Spleen (tissue), 11 donors: ENCODE measurements around the gene RSAD1. TPM values are rescaled to one million over a fixed set of nuclear protein-coding genes. Genes with fewer than 3 reads are reported as not detected.
"Not testable (repeated sequence)": the region's sequence is repeated elsewhere in the genome, so short reads cannot be mapped to it uniquely, and the experiment has no call there.

Source experiments
- DNase-seq: peaks from one replicate; pipeline ENCODE4 v3.0.0-alpha.2; 2020
- H3K27ac ChIP-seq, 8 donors: fragments of 200-600 bp; sonication (generic) in 7 of 8; 1 replicate in 4 of 8; 2 replicates in 4 of 8; pipeline versions ENCODE4 v1.5.0 to v1.8.0; 2016 to 2021; ENCODE audit warnings: inconsistent platforms in 4 of 8, mild to moderate bottlenecking in 4 of 8, moderate library complexity in 1 of 8
- H3K27me3 ChIP-seq, 7 donors: fragments of 200-600 bp; sonication (generic) in 6 of 7; replicated peaks in 1 of 7; 1 replicate in 4 of 7; 2 replicates in 3 of 7; pipeline versions ENCODE4 v1.5.0 to v1.8.0; 2016 to 2021; ENCODE audit warnings: inconsistent platforms in 3 of 7, mild to moderate bottlenecking in 1 of 7
- H3K36me3 ChIP-seq, 6 donors: fragments of 200-600 bp; sonication (generic) in 5 of 6; 1 replicate in 4 of 6; 2 replicates in 2 of 6; pipeline versions ENCODE4 v1.5.0 to v1.8.0; 2016 to 2021; ENCODE audit warnings: inconsistent platforms in 2 of 6
- H3K4me1 ChIP-seq, 6 donors: fragments of 200-600 bp; sonication (generic) in 5 of 6; 1 replicate in 3 of 6; 2 replicates in 3 of 6; pipeline versions ENCODE4 v1.5.0 to v1.8.0; 2016 to 2021; ENCODE audit warnings: inconsistent platforms in 3 of 6
- H3K4me3 ChIP-seq, 8 donors: fragments of 200-600 bp; sonication (generic) in 7 of 8; 1 replicate in 4 of 8; 2 replicates in 4 of 8; pipeline versions ENCODE4 v1.5.0 to v1.8.0; 2016 to 2021; ENCODE audit warnings: inconsistent platforms in 4 of 8, mild to moderate bottlenecking in 4 of 8, moderate library complexity in 2 of 8
- H3K9me3 ChIP-seq, 8 donors: fragments of 200-600 bp; sonication (generic) in 7 of 8; 1 replicate in 4 of 8; 2 replicates in 4 of 8; pipeline versions ENCODE4 v1.5.0 to v1.8.0; 2016 to 2021; ENCODE audit warnings: inconsistent platforms in 4 of 8
- POLR2A ChIP-seq, 3 donors: fragments of 450-650 bp; IDR thresholded peaks; one replicate each; pipeline ENCODE4 v1.5.1; 2017; ENCODE audit warnings: antibody characterized with exemption in 3 of 3, mild to moderate bottlenecking in 1 of 3
- POLR2AphosphoS5 ChIP-seq, 3 donors: sonication (generic); formaldehyde crosslinking; IDR thresholded peaks; one replicate each; pipeline ENCODE4 v1.5.1; 2017; ENCODE audit warnings: antibody characterized with exemption in 3 of 3
- WGBS, 5 donors: extraction: QIAGEN DNeasy Blood & Tissue Kit in 3 of 5; methylation state at CpG; one replicate each; pipeline versions ENCODE4 v1.1.5 to v1.1.7; 2013 to 2018; 5-methylcytosine and 5-hydroxymethylcytosine counted together
- intact Hi-C: fragments of 100-400 bp; cut with DNase I; formaldehyde crosslinking; loops from one replicate; pipeline ENCODE4 v1.15.0; 2023; ENCODE audit warnings: low total_unique reads
- polyA plus RNA-seq, 3 donors: library from polyadenylated mRNA; stranded (reverse); fragments of 200-250 nt; gene quantifications; one replicate each; pipeline ENCODE4 v1.2.1, GENCODE V29; 2013
- total RNA-seq, 7 donors: library from RNA; depleted of rRNA in 3 of 7; stranded (reverse); fragments of >200 nt in 3 of 7; fragmentation: NEBNext Ultra II Directional in 4 of 7; extraction: Animal tissue kit (Norgen Biotek cat#: 25700) in 4 of 7; gene quantifications; one replicate each; pipeline versions ENCODE4 v1.1.0 to v1.2.1, GENCODE V29; 2016 to 2021
- TF ChIP-seq, protein P1 (sequence below), 11 experiments: fragments of 200-600 bp in 7 of 11; fragments of 450-650 bp in 4 of 11; sonication (generic) in 4 of 11; IDR thresholded peaks in 8 of 11; conservative IDR thresholded peaks in 3 of 11; 1 replicate in 7 of 11; 2 replicates in 4 of 11; pipeline versions ENCODE4 v1.4.0 to v1.8.0; 2016 to 2021; ENCODE audit warnings: antibody characterized with exemption in 11 of 11, inconsistent platforms in 4 of 11, mild to moderate bottlenecking in 1 of 11
- donor health status: healthy with polysubstance abuse.
- donor health status: DM: no; HTN: no; CAD: no; lungs with moderate emphysema.
- donor health status: DM: no; HTN: no; CAD: no.
- donor health status: Bipolar disorder and iron deficiency.
- donor health status: healthy.
- donor health status: DM: no; HTN: no; CAD: no.
- donor health status: DM: yes; HTN: yes; CAD: no.

RSAD1 gene
- total and polyA plus RNA-seq, 10 donors = 24.1 to 56.2 (median 38.8) TPM

DNA sequence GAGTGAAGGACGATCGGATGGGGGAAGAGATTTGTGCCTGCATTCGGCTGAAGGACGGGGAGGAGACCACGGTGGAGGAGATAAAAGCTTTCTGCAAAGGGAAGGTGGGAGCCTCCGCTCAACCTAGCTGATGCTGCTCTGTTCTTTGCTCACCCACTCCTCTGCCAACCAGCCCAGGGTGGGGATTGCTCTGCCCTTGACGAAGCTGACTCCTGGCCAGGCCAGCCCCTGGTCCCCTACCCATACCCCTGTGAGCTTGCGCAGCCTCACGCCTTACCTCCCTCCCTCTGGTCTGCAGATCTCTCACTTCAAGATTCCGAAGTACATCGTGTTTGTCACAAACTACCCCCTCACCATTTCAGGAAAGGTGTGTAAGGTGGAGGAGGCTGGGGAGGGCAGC, 4.8 kb upstream of the RSAD1 start:
- Histone ChIP-seq H3K27ac (no peak overlapping the region), H3K4me3 (no peak overlapping the region), H3K4me1 (peaks cover 5 to 18% (median 16%) of the 10 kb centered on the region in 6 donors), H3K27me3 (peaks cover 0 to 13% (median 7%) of the 10 kb centered on the region in 7 donors), H3K9me3 (no peaks in the 10 kb centered on the region), H3K36me3 (peaks cover 0 to 42% (median 0%) of the 10 kb centered on the region in 6 donors)
- peak; percentile 54 for DNase-seq
- 90 to 97% (median 93%) methylated on average over 11 of the region's 11 CpGs for WGBS, 5 donors
- TF ChIP-seq, protein P1, sequence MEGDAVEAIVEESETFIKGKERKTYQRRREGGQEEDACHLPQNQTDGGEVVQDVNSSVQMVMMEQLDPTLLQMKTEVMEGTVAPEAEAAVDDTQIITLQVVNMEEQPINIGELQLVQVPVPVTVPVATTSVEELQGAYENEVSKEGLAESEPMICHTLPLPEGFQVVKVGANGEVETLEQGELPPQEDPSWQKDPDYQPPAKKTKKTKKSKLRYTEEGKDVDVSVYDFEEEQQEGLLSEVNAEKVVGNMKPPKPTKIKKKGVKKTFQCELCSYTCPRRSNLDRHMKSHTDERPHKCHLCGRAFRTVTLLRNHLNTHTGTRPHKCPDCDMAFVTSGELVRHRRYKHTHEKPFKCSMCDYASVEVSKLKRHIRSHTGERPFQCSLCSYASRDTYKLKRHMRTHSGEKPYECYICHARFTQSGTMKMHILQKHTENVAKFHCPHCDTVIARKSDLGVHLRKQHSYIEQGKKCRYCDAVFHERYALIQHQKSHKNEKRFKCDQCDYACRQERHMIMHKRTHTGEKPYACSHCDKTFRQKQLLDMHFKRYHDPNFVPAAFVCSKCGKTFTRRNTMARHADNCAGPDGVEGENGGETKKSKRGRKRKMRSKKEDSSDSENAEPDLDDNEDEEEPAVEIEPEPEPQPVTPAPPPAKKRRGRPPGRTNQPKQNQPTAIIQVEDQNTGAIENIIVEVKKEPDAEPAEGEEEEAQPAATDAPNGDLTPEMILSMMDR (IDR thresholded peaks at IDR 0.05 in 8 of 11, conservative IDR thresholded peaks at IDR 0.05 in 3 of 11) = no peak
- TF ChIP-seq POLR2A (IDR thresholded peaks at IDR 0.05) (no peak), POLR2AphosphoS5 (IDR thresholded peaks at IDR 0.05) (no peak)
- intact Hi-C loops = loop anchor here (10.0 kb wide), 1 partner anchor 99 kb away; the partner anchor contains the start of genes EME1 and MRPL27

DNA sequence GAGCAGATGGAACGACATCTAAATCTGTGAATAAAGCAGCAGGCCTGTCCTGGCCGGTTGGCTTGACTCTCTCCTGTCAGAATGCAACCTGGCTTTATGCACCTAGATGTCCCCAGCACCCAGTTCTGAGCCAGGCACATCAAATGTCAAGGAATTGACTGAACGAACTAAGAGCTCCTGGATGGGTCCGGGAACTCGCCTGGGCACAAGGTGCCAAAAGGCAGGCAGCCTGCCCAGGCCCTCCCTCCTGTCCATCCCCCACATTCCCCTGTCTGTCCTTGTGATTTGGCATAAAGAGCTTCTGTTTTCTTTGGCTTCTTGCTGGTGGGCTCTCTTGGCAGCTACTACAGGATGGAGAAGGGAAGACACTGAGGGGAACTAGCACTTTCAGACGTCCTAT, 4.1 kb upstream of the RSAD1 start:
- 74 to 95% (median 86%) methylated on average over 6 of the region's 6 CpGs for WGBS, 5 donors
- intact Hi-C loops = loop anchor here (10.0 kb wide), 1 partner anchor 100 kb away; the partner anchor contains the start of genes EME1 and MRPL27
- DNase-seq = peak; percentile 36
- Histone ChIP-seq H3K9me3 (no peaks in the 10 kb centered on the region), H3K4me3 (no peak overlapping the region), H3K4me1 (peaks cover 7 to 18% (median 13%) of the 10 kb centered on the region in 6 donors), H3K36me3 (peaks cover 0 to 42% (median 0%) of the 10 kb centered on the region in 6 donors), H3K27me3 (peaks cover 0 to 6% (median under 1%) of the 10 kb centered on the region in 7 donors), H3K27ac (no peak overlapping the region)
- TF ChIP-seq, protein P1 (IDR thresholded peaks at IDR 0.05 in 8 of 11, conservative IDR thresholded peaks at IDR 0.05 in 3 of 11) = no peak
- TF ChIP-seq POLR2A (IDR thresholded peaks at IDR 0.05) (no peak), POLR2AphosphoS5 (IDR thresholded peaks at IDR 0.05) (no peak)

DNA sequence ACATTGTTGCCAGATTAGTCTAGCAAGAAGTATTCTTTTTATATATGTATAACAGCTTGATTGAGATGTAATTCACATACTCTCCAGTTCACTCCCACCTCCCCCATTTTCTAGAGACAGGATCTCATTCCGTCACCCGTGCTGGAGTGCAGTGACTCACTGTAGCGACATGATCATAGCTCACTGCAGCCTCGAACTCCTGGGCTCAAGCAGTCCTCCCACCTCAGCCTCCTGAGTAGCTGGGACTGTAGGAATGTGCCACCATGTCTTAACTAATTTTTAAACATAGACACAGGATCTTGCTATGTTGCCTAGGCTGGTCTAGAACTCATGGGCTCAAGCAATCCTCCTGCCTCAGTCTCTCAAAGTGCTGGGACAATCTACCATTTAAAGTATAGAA, 3.3 kb upstream of the RSAD1 start:
- Histone ChIP-seq H3K9me3 (no peaks in the 10 kb centered on the region), H3K4me1 (peaks cover 16 to 24% (median 20%) of the 10 kb centered on the region in 6 donors), H3K27ac (no peak overlapping the region), H3K27me3 (no peaks in the 10 kb centered on the region), H3K4me3 (no peak overlapping the region), H3K36me3 (peaks cover 0 to 42% (median 0%) of the 10 kb centered on the region in 6 donors)
- 82 to 94% (median 92%) methylated on average over 4 of the region's 4 CpGs for WGBS, 5 donors
- TF ChIP-seq, protein P1 (IDR thresholded peaks at IDR 0.05 in 8 of 11, conservative IDR thresholded peaks at IDR 0.05 in 3 of 11) = no peak
- TF ChIP-seq POLR2AphosphoS5 (IDR thresholded peaks at IDR 0.05) (no peak), POLR2A (IDR thresholded peaks at IDR 0.05) (no peak)
- intact Hi-C loops = loop anchor here (10.0 kb wide), 1 partner anchor 101 kb away; the partner anchor contains the start of genes EME1 and MRPL27
- peak; percentile 18 for DNase-seq

DNA sequence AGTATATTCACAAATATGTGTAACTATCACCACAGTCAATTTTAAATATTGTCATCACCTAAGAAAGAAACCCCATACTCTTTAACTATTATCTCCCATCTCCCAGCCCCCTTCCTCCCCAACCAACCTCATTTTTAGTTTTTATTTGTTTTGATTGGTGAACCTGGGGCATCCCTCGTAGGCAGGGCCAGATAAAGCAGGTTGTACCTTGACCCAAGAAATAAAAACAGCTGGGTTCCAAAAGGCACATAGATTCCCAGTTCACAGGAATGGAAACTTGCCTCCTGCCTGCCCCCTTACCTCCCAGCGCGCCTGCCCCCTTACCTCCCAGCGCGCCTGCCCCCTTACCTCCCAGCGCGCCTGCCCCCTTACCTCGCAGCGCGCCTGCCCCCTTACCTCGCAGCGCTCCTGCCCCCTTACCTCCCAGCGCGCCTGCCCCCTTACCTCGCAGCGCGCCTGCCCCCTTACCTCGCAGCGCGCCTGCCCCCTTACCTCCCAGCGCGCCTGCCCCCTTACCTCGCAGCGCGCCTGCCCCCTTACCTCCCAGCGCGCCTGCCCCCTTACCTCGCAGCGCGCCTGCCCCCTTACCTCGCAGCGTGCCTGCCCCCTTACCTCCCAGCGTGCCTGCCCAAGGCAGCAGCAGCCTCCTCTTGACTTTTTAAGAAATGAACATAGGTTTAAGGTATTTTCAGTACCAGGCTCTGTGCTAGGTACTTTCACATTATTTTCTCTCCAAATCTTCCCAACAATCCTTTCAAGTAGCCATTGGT, 2.7 kb upstream of the RSAD1 start:
- WGBS, 5 donors = 30 to 72% (median 55%) methylated on average over 24 to 33 of the region's 33 CpGs
- not testable (repeated sequence) for H3K27me3 ChIP-seq, H3K9me3 ChIP-seq, H3K27ac ChIP-seq, H3K4me3 ChIP-seq
- Histone ChIP-seq H3K4me1 (peaks cover 18 to 29% (median 26%) of the 10 kb centered on the region in 6 donors), H3K36me3 (peaks cover 0 to 40% (median 0%) of the 10 kb centered on the region in 6 donors)
- peak; percentile 34 for DNase-seq
- intact Hi-C loops = loop anchor here (10.0 kb wide), 1 partner anchor 101 kb away; the partner anchor contains the start of genes EME1 and MRPL27
